D341Med (cell line): ENCODE measurements around the gene PPFIBP1.
"Not testable (repeated sequence)": the region's sequence is repeated elsewhere in the genome, so short reads cannot be mapped to it uniquely, and the experiment has no call there.

Experiments
- DNase-seq: peaks from one replicate; pipeline ENCODE4 v3.0.0; 2012; ENCODE audit warnings: low spot score

The PPFIBP1 gene

GRCh38 chr12:27627853-27628469, 104.0 kb downstream of the PPFIBP1 start:
- not testable (repeated sequence) for DNase-seq

DNA sequence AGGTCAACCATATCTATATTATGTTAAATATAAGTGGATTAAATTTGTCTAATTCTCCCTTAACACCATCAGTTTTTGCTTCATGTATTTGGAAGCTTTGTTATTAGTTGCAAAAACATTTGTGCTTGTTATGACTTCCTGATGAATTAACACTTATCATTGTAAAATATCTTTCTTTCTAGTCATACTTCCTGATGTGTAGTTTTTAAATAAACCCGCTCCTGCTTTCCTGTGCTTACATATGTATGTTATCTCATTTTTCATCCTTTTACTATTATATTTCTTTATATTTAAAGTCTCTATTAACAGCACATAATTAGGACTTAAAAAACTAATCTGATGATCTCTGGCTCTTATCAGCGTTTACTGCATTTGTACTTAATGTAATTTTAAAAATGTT, 106.2 kb downstream of the PPFIBP1 start:
- not testable (repeated sequence) for DNase-seq

- DNase-seq: no peak
Measured at GRCh38 chr12:27631365-27631764, 107.4 kb downstream of the PPFIBP1 start.

GRCh38 chr12:27631813-27632491, 107.9 kb downstream of the PPFIBP1 start:
- DNase-seq: no peak

DNA sequence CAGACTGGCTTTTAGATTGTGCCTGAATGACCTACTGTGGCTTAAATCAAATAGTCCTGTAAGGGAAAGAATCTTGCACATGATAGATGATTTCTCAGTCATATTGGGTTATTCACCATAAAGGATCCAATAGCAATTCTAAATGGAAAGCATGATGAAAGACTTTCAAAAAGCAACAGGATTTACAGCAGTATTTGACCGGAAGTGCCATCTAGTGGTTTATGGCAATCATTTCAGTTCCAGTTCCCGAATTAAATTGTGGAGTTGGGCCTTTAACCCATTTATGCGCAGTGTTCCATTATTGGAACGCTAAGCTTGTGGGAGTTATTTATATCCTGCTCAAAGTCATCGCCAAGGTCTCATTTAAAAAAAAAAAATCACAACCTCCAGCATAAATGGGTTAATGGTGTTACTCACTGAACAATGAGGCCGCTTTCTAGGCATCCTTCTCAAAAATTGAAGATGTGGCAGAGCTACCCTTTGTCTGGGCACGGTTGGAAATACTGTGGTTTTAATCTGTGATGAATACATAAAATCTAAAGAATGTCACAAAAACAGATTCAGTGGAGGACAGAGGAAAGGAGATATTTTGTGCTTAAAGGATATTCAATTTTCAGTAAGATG, 111.5 kb downstream of the PPFIBP1 start:
- DNase-seq: peak; percentile 23

DNA sequence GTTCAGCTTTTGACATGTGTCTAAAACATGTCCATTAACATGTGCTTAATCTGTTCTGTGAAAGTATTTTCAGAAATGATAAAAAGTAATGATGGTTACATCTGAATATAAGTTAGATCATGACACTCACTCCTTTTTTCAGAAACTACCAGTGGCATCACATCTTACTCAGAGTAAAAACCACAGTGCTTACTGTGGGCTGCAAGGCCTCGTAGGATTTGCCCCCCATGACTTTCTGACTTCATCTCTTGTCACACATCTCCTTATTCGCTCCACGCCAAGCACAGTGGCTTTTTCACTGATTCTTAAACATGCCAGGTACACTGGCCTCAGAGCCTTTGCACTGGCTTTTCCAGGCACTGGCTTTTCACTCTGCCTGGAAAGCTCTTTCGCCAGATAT, 112.6 kb downstream of the PPFIBP1 start:
- not testable (repeated sequence) for DNase-seq

DNA sequence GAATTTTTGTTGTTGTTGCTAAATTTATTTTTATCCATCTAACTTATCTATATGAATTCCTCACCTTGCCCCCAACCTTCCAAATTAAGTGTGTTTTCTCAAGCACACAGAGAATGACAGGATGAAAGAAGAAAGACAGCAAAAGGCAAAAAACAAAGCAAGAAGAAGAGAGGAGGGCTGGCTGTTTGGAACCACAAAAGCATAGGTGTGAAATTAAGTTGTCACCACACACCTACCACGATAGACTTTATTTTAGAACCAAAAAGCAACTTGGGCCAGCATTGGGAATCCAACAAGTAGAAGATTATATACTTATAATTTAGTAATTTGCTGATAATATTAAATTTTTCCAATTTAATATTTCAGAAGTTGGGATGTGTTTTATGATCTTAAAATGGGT, 113.5 kb downstream of the PPFIBP1 start:
- DNase-seq: no peak

- no peak for DNase-seq
Measured at GRCh38 chr12:27639265-27639664, 115.3 kb downstream of the PPFIBP1 start.

GRCh38 chr12:27640566-27641200, 116.7 kb downstream of the PPFIBP1 start:
- DNase-seq: not testable (repeated sequence)

DNA sequence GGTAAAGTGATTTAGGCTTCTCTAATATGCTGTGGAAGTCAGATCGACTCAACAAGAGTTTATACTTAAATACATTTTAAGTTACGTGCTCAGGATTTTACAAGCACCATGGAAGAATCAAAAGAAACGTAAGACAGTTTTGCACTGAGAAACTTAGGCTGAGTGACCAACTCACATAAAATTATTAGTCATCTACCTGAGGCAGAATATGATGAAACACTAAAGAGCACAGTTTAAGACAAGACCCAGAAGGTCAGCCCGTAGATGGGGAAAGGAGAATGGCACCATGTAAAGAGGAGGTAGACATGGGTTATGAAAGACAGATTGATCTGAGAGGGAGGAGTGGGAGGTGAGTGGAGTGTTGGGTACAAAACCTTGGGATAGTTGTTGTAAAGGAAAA, 118.4 kb downstream of the PPFIBP1 start:
- not testable (repeated sequence) for DNase-seq

GRCh38 chr12:27642892-27643291, 118.9 kb downstream of the PPFIBP1 start:
- DNase-seq: not testable (repeated sequence)

- no peak for DNase-seq
Measured at GRCh38 chr12:27644158-27644845, 120.3 kb downstream of the PPFIBP1 start.

DNA sequence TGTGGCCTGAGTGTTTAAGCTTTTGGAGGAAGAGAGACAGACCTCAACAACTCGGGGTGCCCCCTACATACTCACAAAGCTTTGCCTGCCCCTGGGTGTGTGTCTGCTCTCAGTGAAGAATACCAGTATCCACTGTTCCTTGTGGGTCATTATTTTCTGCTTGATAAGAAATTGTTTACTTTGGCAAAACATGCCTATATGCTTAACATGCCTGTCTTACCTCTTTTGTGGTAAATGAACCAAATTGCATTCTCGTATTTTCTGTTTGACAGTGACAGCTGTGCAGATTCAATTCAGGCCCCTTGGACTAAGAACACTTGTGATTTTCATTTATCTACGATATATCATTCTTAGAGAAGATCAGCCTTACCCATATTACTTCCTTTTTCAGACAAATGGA, 121.7 kb downstream of the PPFIBP1 start:
- DNase-seq: no peak

DNA sequence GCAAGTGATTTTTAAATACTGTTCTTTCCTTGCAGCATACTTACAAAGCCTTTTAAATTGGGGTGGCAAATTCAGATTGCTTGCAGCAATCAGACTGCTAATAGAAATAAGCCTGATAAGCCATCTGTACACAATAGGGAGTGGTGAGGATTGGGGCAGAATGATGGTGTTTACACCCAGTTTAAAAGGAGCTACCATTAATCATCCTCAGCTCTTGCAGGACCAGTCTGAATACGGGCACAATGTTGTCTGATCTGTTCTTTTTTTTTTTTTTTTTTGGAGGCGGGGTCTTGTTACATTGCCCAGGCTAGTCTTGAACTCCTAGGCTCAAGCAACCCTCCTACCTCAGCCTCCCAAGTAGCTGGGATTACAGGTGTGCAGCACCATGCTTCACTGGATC, 122.1 kb downstream of the PPFIBP1 start:
- DNase-seq: no peak

DNA sequence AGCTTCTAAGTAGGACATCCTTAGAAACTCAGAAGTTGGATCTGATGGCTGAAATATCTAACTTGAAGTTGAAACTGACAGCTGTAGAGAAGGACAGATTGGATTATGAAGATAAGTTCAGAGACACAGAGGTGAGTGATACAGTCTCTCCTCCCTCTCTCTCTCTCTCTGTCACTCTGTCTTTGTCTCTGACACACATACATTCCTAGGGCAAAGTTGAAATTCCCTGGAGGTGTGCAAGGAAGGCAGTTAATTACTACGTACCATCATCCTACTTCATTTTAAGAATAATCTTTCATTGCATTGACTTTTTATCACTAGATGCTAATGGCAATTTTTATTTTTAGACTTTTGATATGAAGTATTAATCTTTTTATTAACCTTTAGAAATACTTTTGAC, 126.0 kb downstream of the PPFIBP1 start:
- DNase-seq: no peak

DNA sequence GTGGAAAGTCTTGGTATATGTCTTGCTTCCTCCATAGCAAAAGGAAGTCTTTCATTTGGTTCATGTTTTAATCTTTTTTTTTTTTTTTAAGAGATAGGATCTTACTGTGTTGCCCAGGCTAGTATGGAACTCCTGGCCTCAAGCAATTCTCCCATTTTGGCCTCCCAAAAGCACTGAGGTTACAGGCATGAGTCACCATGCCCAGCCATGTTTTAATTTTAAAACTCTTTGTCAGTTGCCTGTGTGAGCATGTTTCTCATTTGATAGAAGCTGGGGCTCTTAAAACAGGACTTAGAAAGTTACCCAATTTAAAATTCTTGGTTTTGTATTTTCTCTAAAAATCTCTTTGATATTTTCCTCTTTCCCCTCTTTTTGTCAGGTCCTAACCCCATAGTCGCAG, 127.2 kb downstream of the PPFIBP1 start:
- DNase-seq: no peak

DNA sequence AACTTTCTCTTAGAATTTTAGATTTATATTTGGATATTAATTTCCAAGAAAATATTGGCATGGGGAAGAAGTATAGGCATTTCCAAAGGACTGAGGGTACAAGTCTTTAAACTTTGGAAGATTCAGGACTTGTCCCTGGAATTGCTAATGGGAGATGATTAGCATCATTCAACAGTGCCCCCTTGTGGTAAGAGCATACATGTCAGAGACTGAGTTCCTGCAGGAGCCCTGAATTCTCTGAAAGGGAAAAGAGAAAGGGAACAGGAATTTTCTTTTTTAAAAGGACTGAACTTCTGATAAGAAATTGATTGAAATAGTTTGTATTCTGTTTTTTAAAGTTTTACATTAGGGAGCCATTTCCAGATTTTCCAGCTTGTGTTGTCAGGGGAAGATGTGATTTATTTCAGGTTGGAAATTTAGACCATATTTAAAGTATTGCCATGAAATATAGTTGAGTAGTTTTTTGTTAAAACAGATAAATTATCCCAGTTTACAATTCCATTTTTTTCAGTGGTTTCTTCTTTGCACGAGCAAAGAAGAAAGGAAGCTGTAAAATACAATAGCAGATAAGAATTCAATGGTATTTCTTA, 128.3 kb downstream of the PPFIBP1 start:
- peak; percentile 60 for DNase-seq

GRCh38 chr12:27653661-27654060, 129.7 kb downstream of the PPFIBP1 start:
- no peak for DNase-seq

DNA sequence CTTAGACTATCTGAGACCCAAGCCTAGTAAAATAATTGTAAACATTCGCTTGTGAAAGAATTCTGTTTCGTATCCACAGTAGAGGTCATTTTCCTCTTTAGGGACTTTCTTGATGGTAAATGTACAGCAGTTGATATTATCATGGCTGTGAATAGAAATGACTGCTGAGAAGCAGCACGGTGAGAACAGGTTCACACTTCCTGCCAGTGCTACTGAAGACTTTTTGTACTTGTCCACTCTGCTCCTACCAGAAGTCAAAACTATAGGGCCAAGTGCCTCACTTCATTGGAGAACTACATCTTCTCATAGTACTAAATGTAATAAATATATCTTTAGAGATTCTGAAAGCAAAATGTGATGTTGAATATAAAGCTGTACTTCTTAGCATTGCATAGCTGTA, 131.5 kb downstream of the PPFIBP1 start:
- not testable (repeated sequence) for DNase-seq

GRCh38 chr12:27657296-27657695, 133.3 kb downstream of the PPFIBP1 start:
- DNase-seq: no peak

GRCh38 chr12:27665704-27666103, 141.7 kb downstream of the PPFIBP1 start:
- no peak for DNase-seq

DNA sequence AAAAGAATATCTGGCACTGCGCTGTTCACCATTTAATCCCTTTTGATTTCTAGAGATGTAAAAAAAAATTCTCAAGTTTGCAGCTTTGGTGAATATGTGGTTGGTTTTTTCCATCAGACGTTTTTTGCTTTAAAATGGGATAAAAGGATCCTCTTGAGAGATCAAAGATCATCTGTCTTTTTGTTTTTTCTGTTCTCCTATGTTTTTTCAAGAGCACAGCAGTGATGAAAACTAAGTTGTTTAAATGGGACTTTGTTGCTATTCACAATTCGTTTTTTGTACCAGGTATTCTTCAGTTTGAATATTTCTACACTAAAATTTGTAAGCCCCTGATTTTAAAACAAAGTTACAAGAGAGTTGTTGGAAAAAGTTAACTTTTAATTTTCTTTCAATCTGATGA, 142.5 kb downstream of the PPFIBP1 start:
- no peak for DNase-seq
